ENCODE results near the gene PML.

- no peak for TF ChIP-seq POLR2A (IDR thresholded peaks at IDR 0.05; ENCODE audit: low read depth, low read length)
- no peak for TF ChIP-seq SPI1 (IDR thresholded peaks at IDR 0.05; ENCODE audit: low read depth, low read length)
- no peak for TF ChIP-seq POLR2AphosphoS5 (IDR thresholded peaks at IDR 0.05; ENCODE audit: low read depth, low read length)
Observed at GRCh38 chr15:74045636-74046274, 51.2 kb downstream of the PML start.

Measured in GM12891 (cell line).